Mammary epithelial cell (primary cell): ENCODE data around the gene CD4.

Experiments used
- EZH2 ChIP-seq: IDR thresholded peaks from 2 replicates; pipeline ENCODE4 v1.6.1; 2012; ENCODE audit warnings: low read length, inconsistent platforms, borderline replicate concordance
- TF ChIP-seq, protein P1 (sequence below), 2 donors: IDR thresholded peaks in 1 of 2; conservative IDR thresholded peaks in 1 of 2; 2 replicates each; pipeline ENCODE4 v1.5.1; 2011 to 2012; ENCODE audit warnings: inconsistent platforms in 2 of 2, low read length in 2 of 2, mild to moderate bottlenecking in 2 of 2, control low read depth in 1 of 2, low read depth in 1 of 2; ENCODE audit not compliant: insufficient read depth in 1 of 2; ENCODE audit errors: extremely low read depth in 1 of 2

DNA sequence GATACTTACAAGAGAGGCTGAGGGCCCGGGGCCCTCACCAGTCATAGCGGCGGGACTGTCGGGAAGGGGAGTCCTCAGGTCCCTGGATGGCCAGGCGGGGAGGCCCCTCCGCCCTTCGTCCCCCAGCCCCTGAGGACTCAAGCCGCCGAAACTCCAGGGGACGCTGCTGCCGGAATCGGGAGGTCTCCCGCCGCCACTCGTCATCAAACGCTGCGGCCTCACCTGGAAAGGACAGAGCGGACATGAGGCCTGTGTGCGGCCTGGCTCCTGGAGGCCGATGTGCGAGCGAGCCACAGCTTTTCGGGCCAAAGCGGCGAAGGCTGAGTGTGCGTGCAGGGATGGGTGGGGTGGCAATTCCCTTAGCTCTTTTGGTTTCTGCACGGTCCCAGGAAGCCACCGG lies 40.6 kb upstream of the CD4 start:
- TF ChIP-seq, protein P1, sequence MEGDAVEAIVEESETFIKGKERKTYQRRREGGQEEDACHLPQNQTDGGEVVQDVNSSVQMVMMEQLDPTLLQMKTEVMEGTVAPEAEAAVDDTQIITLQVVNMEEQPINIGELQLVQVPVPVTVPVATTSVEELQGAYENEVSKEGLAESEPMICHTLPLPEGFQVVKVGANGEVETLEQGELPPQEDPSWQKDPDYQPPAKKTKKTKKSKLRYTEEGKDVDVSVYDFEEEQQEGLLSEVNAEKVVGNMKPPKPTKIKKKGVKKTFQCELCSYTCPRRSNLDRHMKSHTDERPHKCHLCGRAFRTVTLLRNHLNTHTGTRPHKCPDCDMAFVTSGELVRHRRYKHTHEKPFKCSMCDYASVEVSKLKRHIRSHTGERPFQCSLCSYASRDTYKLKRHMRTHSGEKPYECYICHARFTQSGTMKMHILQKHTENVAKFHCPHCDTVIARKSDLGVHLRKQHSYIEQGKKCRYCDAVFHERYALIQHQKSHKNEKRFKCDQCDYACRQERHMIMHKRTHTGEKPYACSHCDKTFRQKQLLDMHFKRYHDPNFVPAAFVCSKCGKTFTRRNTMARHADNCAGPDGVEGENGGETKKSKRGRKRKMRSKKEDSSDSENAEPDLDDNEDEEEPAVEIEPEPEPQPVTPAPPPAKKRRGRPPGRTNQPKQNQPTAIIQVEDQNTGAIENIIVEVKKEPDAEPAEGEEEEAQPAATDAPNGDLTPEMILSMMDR (conservative IDR thresholded peaks at IDR 0.05 in 1 of 2, IDR thresholded peaks at IDR 0.05 in 1 of 2; ENCODE audit: extremely low read depth in 1 of 2, insufficient read depth in 1 of 2, low read depth in 1 of 2, low read length in 2 of 2): no peak
- TF ChIP-seq EZH2: no peak
